Activated naive CD8-positive, alpha-beta T cell treated with anti-CD3 and anti-CD28 coated beads, Interleukin-2, amount 50 U/mL, for 24 hours (primary cell): ENCODE results near the gene NDUFB10.

Experiments used
- ATAC-seq: fragments of 150-1000 bp; cut with Tn5 transposase; one replicate; pipeline ENCODE4 v1.10.0; 2021
- DNase-seq: peaks from one replicate; pipeline ENCODE4 v3.0.0; 2021
- H3K27ac Mint-ChIP-seq: one replicate; pipeline ENCODE4 v1.8.0; 2021; ENCODE audit warnings: mild to moderate bottlenecking, mixed read lengths
- H3K27me3 Mint-ChIP-seq: one replicate; pipeline ENCODE4 v1.8.0; 2021; ENCODE audit warnings: mixed read lengths
- H3K36me3 Mint-ChIP-seq: one replicate; pipeline ENCODE4 v1.8.0; 2021; ENCODE audit warnings: low read depth, mixed read lengths
- H3K4me1 Mint-ChIP-seq: one replicate; pipeline ENCODE4 v1.8.0; 2021; ENCODE audit warnings: mixed read lengths
- H3K4me3 Mint-ChIP-seq: one replicate; pipeline ENCODE4 v1.8.0; 2021; ENCODE audit warnings: mild to moderate bottlenecking, moderate library complexity, mixed read lengths
- H3K9me3 Mint-ChIP-seq: one replicate; pipeline ENCODE4 v1.8.0; 2021; ENCODE audit warnings: mixed read lengths

Gene NDUFB10

DNA sequence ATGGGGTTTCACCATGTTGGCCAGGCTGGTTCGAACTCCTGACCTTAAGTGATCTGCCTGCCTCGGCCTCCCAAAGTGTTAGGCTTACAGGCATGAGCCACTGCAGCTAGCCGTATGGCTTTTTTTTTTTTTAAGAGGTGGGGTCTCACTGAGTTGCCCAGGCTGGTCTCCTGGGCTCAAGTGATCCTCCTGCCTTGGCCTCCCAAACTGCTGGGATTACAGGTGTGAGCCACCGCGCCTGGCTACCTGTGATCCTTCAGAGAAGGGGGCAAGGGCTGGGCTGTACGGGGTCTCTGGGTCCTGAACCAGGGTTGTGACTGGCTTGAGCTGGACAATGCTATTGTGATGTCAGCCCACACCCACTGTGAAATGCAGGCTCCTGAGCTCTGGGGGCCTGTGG lies 7.1 kb downstream of the NDUFB10 start, which contains the start of gene RNF151:
Gene RNF151 (plus strand): TSS at position 397 of the 400 bp plus-strand sequence. CDS start 26 bp downstream, outside the sequence.
- peak within 1 kb of the TSS; percentile 100 for H3K27ac Mint-ChIP-seq
- H3K27me3 Mint-ChIP-seq, result no peaks in the 10 kb centered on the region
- peak within 1 kb of the TSS; percentile 100 for H3K4me3 Mint-ChIP-seq
- H3K4me1 Mint-ChIP-seq, result peaks cover 35% of the 10 kb centered on the region
- DNase-seq, result no peak
- ATAC-seq, result no peak
- H3K9me3 Mint-ChIP-seq, result no peaks in the 10 kb centered on the region
- H3K36me3 Mint-ChIP-seq, result peaks cover 38% of the 10 kb centered on the region

DNA sequence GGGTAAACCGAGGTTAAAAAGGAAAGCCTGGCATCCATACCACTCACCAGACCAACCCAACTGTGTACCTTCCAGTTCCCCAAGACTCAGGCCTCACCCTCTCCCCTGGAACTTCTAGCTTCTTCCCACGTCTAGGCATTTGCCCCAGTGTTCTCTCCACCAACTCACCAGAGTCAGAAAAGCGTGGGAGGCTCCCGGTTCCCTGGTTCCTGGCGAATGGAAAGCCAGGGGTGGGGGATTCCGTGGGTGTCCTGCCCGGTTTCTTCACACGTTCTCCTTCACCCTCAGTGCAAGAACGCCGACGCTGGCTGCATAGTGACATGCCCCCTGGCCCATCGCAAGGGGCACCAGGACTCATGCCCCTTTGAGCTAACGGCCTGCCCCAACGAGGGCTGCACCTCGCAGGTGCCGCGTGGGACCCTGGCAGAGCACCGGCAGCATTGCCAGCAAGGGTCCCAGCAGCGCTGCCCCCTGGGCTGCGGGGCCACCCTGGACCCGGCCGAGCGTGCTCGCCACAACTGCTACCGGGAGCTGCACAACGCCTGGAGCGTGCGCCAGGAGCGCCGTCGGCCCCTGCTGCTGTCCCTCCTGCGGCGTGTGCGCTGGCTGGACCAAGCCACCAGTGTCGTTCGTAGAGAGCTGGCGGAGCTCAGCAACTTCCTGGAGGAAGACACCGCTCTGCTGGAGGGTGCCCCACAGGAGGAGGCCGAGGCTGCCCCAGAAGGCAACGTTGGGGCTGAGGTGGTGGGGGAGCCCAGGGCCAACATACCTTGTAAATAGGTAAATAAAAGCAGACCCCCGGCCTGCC lies 9.0 kb downstream of the NDUFB10 start:
- Mint-ChIP-seq H3K27me3 (no peaks in the 10 kb centered on the region), H3K9me3 (no peaks in the 10 kb centered on the region), H3K4me1 (peaks cover 37% of the 10 kb centered on the region), H3K36me3 (peaks cover 28% of the 10 kb centered on the region), H3K27ac (no peak overlapping the region), H3K4me3 (no peak overlapping the region)
- DNase-seq (no peak), ATAC-seq (no peak)

GRCh38 chr16:1971796-1972489 lies 12.6 kb downstream of the NDUFB10 start, which contains the start of gene TBL3:
TSS of gene TBL3 (plus strand) at chr16:1972053. CDS start at chr16:1972165, 112 bp downstream.
- peak; percentile 94 for ATAC-seq
- no peaks in the 10 kb centered on the region for H3K27me3 Mint-ChIP-seq
- peak within 1 kb of the TSS; percentile 99 for H3K27ac Mint-ChIP-seq
- peak within 1 kb of the TSS; percentile 99 for H3K4me3 Mint-ChIP-seq
- H3K36me3 Mint-ChIP-seq, result peaks cover 24% of the 10 kb centered on the region
- peak; percentile 98 for DNase-seq
- H3K9me3 Mint-ChIP-seq, result no peaks in the 10 kb centered on the region
- H3K4me1 Mint-ChIP-seq, result peaks cover 23% of the 10 kb centered on the region

- no peak for DNase-seq
- peaks cover 23% of the 10 kb centered on the region for H3K4me1 Mint-ChIP-seq
- H3K4me3 Mint-ChIP-seq, result peak overlapping the region; percentile 99
- peak overlapping the region; percentile 26 for H3K27ac Mint-ChIP-seq
- H3K9me3 Mint-ChIP-seq, result no peaks in the 10 kb centered on the region
- H3K27me3 Mint-ChIP-seq, result no peaks in the 10 kb centered on the region
- no peak for ATAC-seq
- H3K36me3 Mint-ChIP-seq, result peaks cover 26% of the 10 kb centered on the region
Observed at GRCh38 chr16:1972490-1972877, 13.1 kb downstream of the NDUFB10 start.

DNA sequence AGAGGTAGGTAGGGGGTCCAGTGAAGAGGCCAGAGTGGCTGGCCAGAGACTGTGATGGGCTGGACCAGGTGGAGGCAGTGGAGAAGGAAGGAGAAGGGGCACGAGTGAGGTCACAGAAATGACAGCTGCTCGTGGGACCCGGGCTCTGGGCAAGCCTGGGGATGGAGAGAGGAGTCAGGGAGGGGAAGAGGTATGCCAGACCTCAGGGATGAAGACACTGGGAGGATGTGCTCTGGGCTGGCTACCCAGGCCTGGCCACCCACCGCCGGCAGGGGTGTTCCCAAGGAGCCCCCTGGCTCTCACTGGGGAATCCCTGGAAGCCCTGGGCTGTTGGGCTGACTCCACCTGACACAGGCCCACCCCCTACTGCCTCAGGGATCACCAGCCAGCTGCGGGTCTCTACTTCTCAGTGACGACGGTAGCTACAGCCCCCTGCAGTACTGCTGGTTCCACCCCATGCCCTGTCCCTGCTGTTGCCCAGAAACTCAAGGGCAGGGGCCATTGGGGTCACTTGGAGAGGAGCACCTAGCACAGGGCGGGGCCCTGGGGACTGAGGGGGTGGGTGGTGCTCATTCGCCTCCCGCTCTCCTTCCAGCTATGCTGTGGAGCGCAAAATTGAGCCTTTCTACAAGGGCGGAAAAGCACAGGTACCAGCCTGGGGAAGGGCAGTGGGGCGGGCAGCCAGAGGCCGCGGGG lies 14.3 kb downstream of the NDUFB10 start:
- peaks cover 29% of the 10 kb centered on the region for H3K36me3 Mint-ChIP-seq
- DNase-seq (no peak), ATAC-seq (no peak)
- H3K27me3 Mint-ChIP-seq, result no peaks in the 10 kb centered on the region
- H3K27ac Mint-ChIP-seq, result no peak overlapping the region
- H3K4me1 Mint-ChIP-seq, result peaks cover 23% of the 10 kb centered on the region
- H3K4me3 Mint-ChIP-seq, result peak overlapping the region; percentile 99
- H3K9me3 Mint-ChIP-seq, result no peaks in the 10 kb centered on the region

DNA sequence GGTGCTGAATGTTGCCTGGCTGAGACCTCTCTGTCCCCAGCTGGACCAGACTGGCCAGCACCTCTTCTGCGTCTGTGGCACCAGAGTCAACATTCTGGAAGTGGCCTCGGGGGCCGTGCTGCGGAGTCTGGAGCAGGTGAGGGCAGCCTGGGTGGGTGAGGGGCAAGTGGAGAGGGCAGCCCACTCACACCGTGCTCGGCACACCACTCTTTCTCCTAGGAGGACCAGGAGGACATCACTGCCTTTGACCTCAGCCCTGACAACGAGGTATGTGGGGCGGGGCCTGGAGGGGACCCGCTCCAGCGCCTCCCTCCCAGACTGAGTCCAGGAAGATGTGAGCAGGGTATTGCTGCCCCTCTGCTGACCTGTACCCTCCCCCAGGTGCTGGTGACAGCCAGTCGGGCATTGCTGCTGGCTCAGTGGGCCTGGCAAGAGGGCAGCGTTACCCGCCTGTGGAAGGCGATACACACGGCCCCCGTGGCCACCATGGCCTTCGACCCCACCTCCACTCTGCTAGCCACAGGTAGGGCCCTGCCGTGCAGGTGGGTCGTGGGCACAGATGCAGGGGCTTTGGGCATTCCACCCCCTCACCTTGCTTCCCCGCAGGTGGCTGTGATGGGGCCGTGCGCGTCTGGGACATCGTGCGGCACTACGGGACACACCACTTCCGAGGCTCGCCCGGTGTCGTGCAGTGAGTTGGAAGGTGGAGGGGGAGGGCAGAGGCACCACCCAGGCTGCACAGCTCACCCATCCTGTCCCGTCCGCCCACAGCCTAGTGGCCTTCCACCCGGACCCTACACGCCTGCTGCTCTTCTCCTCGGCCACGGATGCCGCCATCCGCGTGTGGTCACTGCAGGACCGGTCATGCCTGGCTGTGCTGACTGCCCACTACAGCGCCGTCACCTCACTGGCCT lies 15.1 kb downstream of the NDUFB10 start:
- no peak for DNase-seq

GRCh38 chr16:1975432-1976215 lies 16.3 kb downstream of the NDUFB10 start:
- no peak overlapping the region for H3K4me3 Mint-ChIP-seq
- peaks cover 4% of the 10 kb centered on the region for H3K27me3 Mint-ChIP-seq
- H3K27ac Mint-ChIP-seq, result no peak overlapping the region

More for the DNA sequence above, 15.1 kb downstream of the NDUFB10 start:
- Mint-ChIP-seq H3K27ac (no peak overlapping the region), H3K36me3 (peaks cover 29% of the 10 kb centered on the region), H3K4me1 (peaks cover 23% of the 10 kb centered on the region), H3K27me3 (no peaks in the 10 kb centered on the region), H3K4me3 (peak overlapping the region; percentile 14), H3K9me3 (no peaks in the 10 kb centered on the region)
- ATAC-seq, result no peak

DNA sequence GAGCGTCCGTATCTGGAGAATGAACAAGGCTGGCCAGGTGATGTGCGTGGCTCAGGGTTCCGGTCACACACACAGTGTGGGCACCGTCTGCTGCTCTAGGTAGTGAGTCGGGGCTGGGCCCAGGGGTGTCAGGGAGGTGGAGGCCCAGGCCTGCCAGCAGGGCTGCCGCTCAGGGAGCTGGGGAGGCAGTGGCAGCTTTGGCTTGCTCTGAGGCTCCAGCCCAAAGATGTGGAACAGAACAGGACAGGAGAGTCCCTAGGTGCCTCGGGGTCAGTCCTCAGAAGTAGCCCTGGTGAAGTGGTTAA lies 16.8 kb downstream of the NDUFB10 start:
- peaks cover 20% of the 10 kb centered on the region for H3K4me1 Mint-ChIP-seq
- H3K27ac Mint-ChIP-seq, result no peak overlapping the region
- H3K4me3 Mint-ChIP-seq, result no peak overlapping the region
- peaks cover 29% of the 10 kb centered on the region for H3K36me3 Mint-ChIP-seq
- H3K9me3 Mint-ChIP-seq, result no peaks in the 10 kb centered on the region
- no peak for DNase-seq
- peaks cover 9% of the 10 kb centered on the region for H3K27me3 Mint-ChIP-seq
- no peak for ATAC-seq

More at GRCh38 chr16:1975432-1976215, 16.3 kb downstream of the NDUFB10 start:
- ATAC-seq (no peak), DNase-seq (no peak)
- Mint-ChIP-seq H3K4me1 (peaks cover 23% of the 10 kb centered on the region), H3K36me3 (peaks cover 29% of the 10 kb centered on the region), H3K9me3 (no peaks in the 10 kb centered on the region)

DNA sequence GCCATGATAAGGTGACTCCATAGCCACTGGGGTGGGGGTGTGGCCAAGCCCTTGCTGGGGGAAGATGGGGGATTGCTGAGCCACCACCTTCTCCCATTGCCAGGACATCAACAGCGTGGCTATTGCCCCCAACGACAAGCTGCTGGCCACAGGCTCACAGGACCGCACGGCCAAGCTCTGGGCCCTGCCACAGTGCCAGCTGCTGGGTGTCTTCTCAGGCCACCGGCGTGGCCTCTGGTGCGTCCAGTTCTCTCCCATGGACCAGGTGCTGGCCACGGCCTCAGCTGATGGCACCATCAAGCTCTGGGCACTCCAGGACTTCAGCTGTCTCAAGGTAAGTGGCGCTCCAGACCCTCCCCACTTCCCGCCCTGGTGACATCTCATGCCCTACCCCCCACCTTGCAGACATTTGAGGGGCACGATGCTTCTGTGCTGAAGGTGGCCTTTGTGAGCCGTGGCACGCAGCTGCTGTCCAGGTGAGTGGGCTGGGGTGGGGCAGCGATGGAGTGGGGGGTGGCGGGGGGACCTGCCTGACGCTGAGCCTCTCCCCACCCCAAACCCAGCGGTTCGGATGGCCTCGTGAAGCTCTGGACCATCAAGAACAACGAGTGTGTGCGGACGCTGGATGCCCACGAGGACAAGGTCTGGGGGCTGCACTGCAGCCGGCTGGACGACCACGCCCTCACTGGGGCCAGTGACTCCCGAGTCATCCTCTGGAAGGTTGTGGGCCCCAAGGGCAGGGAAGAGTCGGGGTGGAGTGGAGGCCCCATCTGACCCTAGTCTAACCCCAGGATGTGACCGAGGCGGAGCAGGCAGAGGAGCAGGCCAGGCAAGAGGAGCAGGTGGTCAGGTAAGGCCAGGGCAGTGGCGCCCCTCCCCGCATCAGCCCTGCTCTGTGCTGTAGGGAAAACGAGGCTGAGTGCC lies 17.9 kb downstream of the NDUFB10 start:
- Mint-ChIP-seq H3K4me1 (peaks cover 15% of the 10 kb centered on the region), H3K4me3 (no peak overlapping the region), H3K27ac (no peak overlapping the region), H3K9me3 (no peaks in the 10 kb centered on the region), H3K27me3 (peaks cover 19% of the 10 kb centered on the region), H3K36me3 (peaks cover 22% of the 10 kb centered on the region)
- DNase-seq, result no peak
- no peak for ATAC-seq

DNA sequence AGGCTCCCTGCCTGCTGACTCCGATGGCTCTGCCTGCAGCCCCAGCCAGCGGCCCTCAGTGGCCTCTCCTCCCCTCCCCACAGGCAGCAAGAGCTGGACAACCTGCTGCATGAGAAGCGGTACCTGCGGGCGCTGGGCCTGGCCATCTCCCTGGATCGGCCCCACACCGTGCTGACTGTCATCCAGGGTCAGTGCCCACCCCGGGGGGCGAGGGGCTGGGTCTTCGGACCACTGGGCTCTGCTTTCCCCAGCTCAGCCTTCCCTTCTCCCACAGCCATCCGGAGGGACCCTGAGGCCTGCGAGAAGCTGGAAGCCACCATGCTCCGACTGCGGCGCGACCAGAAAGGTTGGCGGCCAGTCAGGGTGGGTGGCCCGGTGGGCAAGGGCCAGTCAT lies 18.5 kb downstream of the NDUFB10 start:
- H3K36me3 Mint-ChIP-seq, result peaks cover 21% of the 10 kb centered on the region
- no peak overlapping the region for H3K4me3 Mint-ChIP-seq
- no peaks in the 10 kb centered on the region for H3K9me3 Mint-ChIP-seq
- peaks cover 26% of the 10 kb centered on the region for H3K27me3 Mint-ChIP-seq
- no peak overlapping the region for H3K27ac Mint-ChIP-seq
- DNase-seq (no peak), ATAC-seq (no peak)
- peaks cover 11% of the 10 kb centered on the region for H3K4me1 Mint-ChIP-seq

DNA sequence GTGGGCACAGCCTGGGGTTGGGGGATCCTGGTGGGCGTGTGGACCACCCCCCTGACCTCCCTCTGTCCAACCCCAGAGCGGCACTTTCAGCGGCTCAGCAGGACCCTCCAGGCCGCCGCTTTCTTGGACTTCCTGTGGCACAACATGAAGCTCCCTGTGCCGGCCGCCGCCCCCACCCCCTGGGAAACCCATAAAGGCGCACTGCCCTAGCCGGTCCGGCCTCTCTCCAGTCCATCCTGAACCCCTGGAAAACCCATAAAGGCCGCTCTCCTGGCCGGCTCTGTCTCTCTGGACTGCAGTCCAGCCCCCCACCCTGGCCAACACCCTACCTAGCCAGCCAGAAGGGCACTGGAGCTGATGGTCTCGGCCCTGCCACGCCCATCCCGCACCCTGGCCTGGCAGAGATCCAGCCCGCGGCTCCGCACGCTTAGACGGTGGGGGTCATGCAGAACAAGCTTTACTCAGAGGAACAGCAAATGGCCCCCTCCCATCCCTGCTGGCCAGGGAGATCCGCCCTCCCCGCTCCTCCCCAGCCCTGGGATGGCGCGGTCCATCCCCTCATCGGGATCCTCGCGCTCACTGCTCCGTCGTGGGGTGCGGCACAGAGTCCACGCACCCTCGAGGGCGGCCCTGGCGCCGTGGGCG lies 19.3 kb downstream of the NDUFB10 start:
- Mint-ChIP-seq H3K27ac (no peak overlapping the region), H3K4me3 (no peak overlapping the region), H3K27me3 (peaks cover 30% of the 10 kb centered on the region), H3K36me3 (peaks cover 20% of the 10 kb centered on the region), H3K9me3 (no peaks in the 10 kb centered on the region), H3K4me1 (peaks cover 8% of the 10 kb centered on the region)
- DNase-seq (no peak), ATAC-seq (no peak)

DNA sequence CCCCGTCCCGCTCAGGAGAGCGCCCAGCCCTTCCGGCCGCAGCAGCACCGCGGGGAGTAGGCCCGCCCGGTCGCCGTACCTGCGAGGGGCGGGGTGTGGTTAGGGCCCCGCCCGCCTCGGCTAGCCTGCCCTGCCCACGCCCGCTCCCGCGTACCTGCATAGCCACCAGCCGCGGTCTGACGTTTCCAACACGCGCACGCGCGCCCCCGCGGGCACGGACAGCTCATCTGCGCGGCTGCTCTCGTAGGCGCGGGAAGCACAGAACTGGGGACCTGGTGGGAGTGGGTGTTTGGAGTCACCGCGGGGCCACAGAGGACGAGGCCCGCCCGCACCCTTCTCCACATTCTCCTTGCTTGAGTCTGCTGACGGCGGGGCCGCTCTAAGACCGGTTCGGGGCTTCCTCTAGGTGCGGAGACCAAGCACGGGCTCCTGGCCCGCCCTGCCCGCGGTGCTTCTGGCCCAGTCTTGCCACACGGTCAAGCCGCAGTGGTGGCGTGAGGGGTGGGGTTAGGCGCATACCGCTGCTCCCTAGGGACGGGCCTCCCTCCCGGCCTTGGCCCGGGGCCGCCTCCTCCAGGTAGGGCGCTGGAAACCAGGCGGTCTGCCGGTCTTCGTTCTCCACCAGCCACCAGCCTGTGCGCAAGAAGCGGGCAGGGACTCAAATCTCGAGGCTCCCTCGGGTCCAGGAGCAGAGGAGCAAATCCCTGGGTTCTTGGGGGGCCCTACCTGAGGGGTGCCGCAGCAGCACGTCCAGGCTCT lies 20.1 kb downstream of the NDUFB10 start:
- peaks cover 30% of the 10 kb centered on the region for H3K27me3 Mint-ChIP-seq
- DNase-seq, result peak; percentile 40
- ATAC-seq, result no peak
- H3K9me3 Mint-ChIP-seq, result no peaks in the 10 kb centered on the region
- H3K4me1 Mint-ChIP-seq, result peaks cover 8% of the 10 kb centered on the region
- H3K27ac Mint-ChIP-seq, result no peak overlapping the region
- H3K4me3 Mint-ChIP-seq, result no peak overlapping the region
- peaks cover 20% of the 10 kb centered on the region for H3K36me3 Mint-ChIP-seq
